ENCODE results near the gene DGKG. TPM values are rescaled to one million over a fixed set of nuclear protein-coding genes. Genes with fewer than 3 reads are reported as not detected.
A peak's percentile ranks its signal among the peaks of the same experiment; 100 is the strongest.

Gene DGKG
- polyA plus RNA-seq, 1 donor (not counting 4 experiments of a cell fraction or from before 2014, with no cell fraction given) = 0.22 TPM

DNA sequence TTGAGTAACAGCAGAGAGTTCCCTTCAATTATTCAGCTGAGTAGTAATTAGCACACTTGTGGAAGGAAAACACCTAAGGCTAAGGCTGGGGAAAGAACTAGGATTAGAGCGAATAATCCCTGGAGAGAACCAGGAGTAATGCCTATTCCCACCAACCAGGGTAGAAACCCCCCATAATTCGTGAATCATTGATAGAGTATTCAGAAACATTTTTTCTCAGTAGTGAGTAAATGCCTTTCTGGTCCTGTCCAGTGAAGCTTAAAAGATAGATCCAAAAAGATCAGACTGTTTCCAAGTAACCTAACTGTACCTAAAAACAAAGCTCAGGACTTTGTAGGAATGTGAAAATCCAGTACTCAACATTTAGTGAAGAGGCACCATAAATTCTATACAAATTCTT is 71.2 kb downstream of the DGKG start:
- Histone ChIP-seq H3K9ac (ENCODE audit: control insufficient read depth, extremely low read depth, insufficient read depth, low read length) (no peak overlapping the region), H3K4me1 (ENCODE audit: control insufficient read depth, extremely low read depth, insufficient read depth, low read length) (no peaks in the 10 kb centered on the region), H3K9me1 (ENCODE audit: control insufficient read depth, extremely low read depth, insufficient read depth, low read length) (no peaks in the 10 kb centered on the region), H4K20me1 (ENCODE audit: control insufficient read depth, extremely low read depth, insufficient read depth, low read length) (no peaks in the 10 kb centered on the region), H3K27me3 (ENCODE audit: control insufficient read depth, extremely low read depth, insufficient read depth, low read length) (no peaks in the 10 kb centered on the region), H3K79me2 (ENCODE audit: control insufficient read depth, insufficient read depth, low read length) (no peaks in the 10 kb centered on the region), H2AFZ (ENCODE audit: control insufficient read depth, low read length) (no peak overlapping the region), H3K9me3 (ENCODE audit: control insufficient read depth, low read depth, low read length) (no peaks in the 10 kb centered on the region), H3K27ac (ENCODE audit: control insufficient read depth, insufficient read depth, low read length) (no peak overlapping the region), H3K36me3 (ENCODE audit: control insufficient read depth in 2 of 2, extremely low read depth in 1 of 2, insufficient read depth in 2 of 2, low read length in 2 of 2) (no peaks in the 10 kb centered on the region), H3K4me2 (ENCODE audit: control insufficient read depth, extremely low read depth, insufficient read depth, low read depth, low read length) (no peak overlapping the region), H3K4me3 (ENCODE audit: control insufficient read depth in 2 of 3, extremely low read depth in 1 of 3, insufficient read depth in 2 of 3, low read depth in 1 of 3, low read length in 3 of 3) (no peak overlapping the region)
- dilution Hi-C loops (cut with MboI; ENCODE audit: extremely low pct_ligation_motif_present, low sequenced_read_pairs) = no loop called here
- TF ChIP-seq EZH2 (IDR thresholded peaks at IDR 0.05; ENCODE audit: low read length) = no peak
- TF ChIP-seq, protein P1, sequence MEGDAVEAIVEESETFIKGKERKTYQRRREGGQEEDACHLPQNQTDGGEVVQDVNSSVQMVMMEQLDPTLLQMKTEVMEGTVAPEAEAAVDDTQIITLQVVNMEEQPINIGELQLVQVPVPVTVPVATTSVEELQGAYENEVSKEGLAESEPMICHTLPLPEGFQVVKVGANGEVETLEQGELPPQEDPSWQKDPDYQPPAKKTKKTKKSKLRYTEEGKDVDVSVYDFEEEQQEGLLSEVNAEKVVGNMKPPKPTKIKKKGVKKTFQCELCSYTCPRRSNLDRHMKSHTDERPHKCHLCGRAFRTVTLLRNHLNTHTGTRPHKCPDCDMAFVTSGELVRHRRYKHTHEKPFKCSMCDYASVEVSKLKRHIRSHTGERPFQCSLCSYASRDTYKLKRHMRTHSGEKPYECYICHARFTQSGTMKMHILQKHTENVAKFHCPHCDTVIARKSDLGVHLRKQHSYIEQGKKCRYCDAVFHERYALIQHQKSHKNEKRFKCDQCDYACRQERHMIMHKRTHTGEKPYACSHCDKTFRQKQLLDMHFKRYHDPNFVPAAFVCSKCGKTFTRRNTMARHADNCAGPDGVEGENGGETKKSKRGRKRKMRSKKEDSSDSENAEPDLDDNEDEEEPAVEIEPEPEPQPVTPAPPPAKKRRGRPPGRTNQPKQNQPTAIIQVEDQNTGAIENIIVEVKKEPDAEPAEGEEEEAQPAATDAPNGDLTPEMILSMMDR (optimal IDR thresholded peaks at IDR 0.05 in 1 of 3, IDR thresholded peaks at IDR 0.05 in 1 of 3, conservative IDR thresholded peaks at IDR 0.05 in 1 of 3; ENCODE audit: extremely low read depth in 1 of 3, insufficient read depth in 2 of 3, low read length in 3 of 3) = no peak
- DNase-seq (ENCODE audit: low read depth, low spot score) = no peak
- no peak for FAIRE-seq

DNA sequence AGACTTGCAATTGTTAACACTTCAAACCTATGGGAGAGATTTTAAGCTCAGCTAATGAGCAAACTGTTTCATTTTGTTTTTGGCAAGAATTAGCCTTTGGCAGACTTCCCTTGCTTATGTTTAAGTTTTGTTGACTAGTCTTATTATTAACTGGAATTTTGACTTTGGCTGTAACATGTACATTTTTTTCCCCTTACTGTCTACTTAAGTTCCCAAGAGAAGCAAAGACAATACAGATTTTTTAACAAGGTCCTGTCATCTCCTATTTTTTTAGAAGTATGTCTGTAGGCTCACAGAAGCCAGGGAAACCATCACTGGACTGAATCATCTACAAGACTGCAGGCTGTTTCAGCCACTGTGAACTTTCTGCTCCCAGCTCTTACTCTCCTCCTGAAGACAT is 74.3 kb downstream of the DGKG start:
- Histone ChIP-seq H3K36me3 (ENCODE audit: control insufficient read depth in 2 of 2, extremely low read depth in 1 of 2, insufficient read depth in 2 of 2, low read length in 2 of 2) (no peaks in the 10 kb centered on the region), H3K4me3 (ENCODE audit: control insufficient read depth in 2 of 3, extremely low read depth in 1 of 3, insufficient read depth in 2 of 3, low read depth in 1 of 3, low read length in 3 of 3) (no peak overlapping the region), H3K27ac (ENCODE audit: control insufficient read depth, insufficient read depth, low read length) (no peak overlapping the region), H3K79me2 (ENCODE audit: control insufficient read depth, insufficient read depth, low read length) (no peaks in the 10 kb centered on the region), H3K9ac (ENCODE audit: control insufficient read depth, extremely low read depth, insufficient read depth, low read length) (no peak overlapping the region), H3K9me1 (ENCODE audit: control insufficient read depth, extremely low read depth, insufficient read depth, low read length) (no peaks in the 10 kb centered on the region), H2AFZ (ENCODE audit: control insufficient read depth, low read length) (no peak overlapping the region), H3K4me2 (ENCODE audit: control insufficient read depth, extremely low read depth, insufficient read depth, low read depth, low read length) (no peak overlapping the region), H4K20me1 (ENCODE audit: control insufficient read depth, extremely low read depth, insufficient read depth, low read length) (no peaks in the 10 kb centered on the region), H3K4me1 (ENCODE audit: control insufficient read depth, extremely low read depth, insufficient read depth, low read length) (no peaks in the 10 kb centered on the region), H3K27me3 (ENCODE audit: control insufficient read depth, extremely low read depth, insufficient read depth, low read length) (no peaks in the 10 kb centered on the region), H3K9me3 (ENCODE audit: control insufficient read depth, low read depth, low read length) (no peaks in the 10 kb centered on the region)
- FAIRE-seq (peak; percentile 43), DNase-seq (ENCODE audit: low read depth, low spot score) (no peak)
- TF ChIP-seq, protein P1 (optimal IDR thresholded peaks at IDR 0.05 in 1 of 3, IDR thresholded peaks at IDR 0.05 in 1 of 3, conservative IDR thresholded peaks at IDR 0.05 in 1 of 3; ENCODE audit: extremely low read depth in 1 of 3, insufficient read depth in 2 of 3, low read length in 3 of 3) = no peak
- no peak for TF ChIP-seq EZH2 (IDR thresholded peaks at IDR 0.05; ENCODE audit: low read length)
- dilution Hi-C loops (cut with MboI; ENCODE audit: extremely low pct_ligation_motif_present, low sequenced_read_pairs) = no loop called here

Measured in keratinocyte (primary cell).